AG09319 (cell line): ENCODE results near the gene EXTL1.

Experiments used
- DNase-seq: peaks from one replicate; pipeline ENCODE4 v3.0.0-alpha.2; 2010; ENCODE audit warnings: low read depth; ENCODE audit errors: extremely low read depth
- TF ChIP-seq, protein P1 (sequence below): IDR thresholded peaks from 2 replicates; pipeline ENCODE4 v1.5.1; 2011; ENCODE audit warnings: low read depth, mild to moderate bottlenecking, inconsistent platforms, low read length, moderate library complexity

EXTL1 gene

GRCh38 chr1:26032656-26033357, 11.2 kb downstream of the EXTL1 start:
- TF ChIP-seq, protein P1, sequence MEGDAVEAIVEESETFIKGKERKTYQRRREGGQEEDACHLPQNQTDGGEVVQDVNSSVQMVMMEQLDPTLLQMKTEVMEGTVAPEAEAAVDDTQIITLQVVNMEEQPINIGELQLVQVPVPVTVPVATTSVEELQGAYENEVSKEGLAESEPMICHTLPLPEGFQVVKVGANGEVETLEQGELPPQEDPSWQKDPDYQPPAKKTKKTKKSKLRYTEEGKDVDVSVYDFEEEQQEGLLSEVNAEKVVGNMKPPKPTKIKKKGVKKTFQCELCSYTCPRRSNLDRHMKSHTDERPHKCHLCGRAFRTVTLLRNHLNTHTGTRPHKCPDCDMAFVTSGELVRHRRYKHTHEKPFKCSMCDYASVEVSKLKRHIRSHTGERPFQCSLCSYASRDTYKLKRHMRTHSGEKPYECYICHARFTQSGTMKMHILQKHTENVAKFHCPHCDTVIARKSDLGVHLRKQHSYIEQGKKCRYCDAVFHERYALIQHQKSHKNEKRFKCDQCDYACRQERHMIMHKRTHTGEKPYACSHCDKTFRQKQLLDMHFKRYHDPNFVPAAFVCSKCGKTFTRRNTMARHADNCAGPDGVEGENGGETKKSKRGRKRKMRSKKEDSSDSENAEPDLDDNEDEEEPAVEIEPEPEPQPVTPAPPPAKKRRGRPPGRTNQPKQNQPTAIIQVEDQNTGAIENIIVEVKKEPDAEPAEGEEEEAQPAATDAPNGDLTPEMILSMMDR, result no peak
- DNase-seq, result no peak

GRCh38 chr1:26034504-26035202, 13.1 kb downstream of the EXTL1 start:
- TF ChIP-seq, protein P1, result no peak
- DNase-seq, result no peak

DNA sequence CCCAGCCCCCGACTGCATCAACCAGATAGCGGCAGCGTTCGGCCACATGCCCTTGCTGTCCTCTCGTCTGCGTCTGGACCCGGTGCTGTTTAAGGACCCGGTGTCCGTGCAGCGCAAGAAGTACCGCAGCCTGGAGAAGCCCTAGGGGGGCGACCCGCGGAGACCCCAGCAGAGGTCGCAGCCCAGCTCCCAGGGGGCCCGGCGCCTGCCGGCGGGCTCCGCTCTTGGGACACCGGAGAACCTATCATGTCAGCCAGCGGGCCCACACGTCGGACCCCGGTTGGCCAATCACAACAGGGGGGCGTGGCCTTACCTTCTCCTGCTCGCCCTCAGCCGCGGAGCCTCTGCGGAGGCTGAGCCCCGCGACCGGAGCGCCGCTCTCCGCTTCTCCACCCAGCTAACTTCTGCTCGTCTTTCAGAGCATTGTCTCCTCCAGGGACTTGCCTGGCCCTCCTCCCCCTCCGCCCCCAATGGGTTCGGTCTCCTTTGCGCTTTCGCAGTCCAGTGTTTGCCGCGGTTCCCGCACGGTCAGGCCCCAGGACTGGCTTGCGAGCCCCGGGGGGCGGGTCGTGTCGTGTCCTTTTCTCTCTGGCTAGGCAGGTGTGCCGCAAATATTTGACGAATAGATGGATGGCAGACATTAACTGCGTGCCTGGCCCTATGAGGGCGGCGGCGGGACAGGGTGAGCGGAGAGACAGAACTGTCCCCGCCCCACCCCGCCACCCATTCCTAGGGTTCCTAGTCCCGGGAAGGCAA, 13.8 kb downstream of the EXTL1 start:
- TF ChIP-seq, protein P1, result no peak
- peak; percentile 70 for DNase-seq

- DNase-seq, result peak; percentile 18
- TF ChIP-seq, protein P1, result peak; percentile 96
Measured at GRCh38 chr1:26035959-26036755, 14.6 kb downstream of the EXTL1 start.

DNA sequence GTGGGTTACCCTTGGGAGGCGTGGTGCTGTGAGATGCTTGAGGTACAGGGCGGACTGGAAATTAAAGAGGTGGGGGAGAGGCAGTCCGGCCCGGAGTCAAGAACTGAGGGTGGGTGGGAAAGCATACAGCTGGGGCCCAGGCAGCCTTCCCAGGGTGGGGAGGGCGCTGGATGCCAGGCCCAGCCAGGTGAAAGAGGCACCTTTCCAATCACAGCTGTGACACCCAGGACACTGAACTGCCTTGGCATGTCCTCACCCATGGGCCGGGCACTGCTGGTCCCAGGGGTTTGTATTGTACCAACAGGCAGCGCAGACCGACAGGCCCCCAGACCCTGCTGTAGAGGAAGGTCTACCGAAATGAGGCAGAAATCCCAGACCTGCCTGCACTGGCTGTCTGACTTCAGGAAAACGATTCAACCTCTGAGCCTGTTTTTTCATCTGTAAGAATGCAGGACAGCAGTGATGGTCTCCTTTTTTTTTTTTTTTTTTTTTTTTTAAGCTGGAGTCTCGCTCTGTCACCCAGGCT, 15.2 kb downstream of the EXTL1 start:
- TF ChIP-seq, protein P1, result no peak
- DNase-seq, result no peak

GRCh38 chr1:26037904-26038303, 16.3 kb downstream of the EXTL1 start:
- no peak for DNase-seq

More at GRCh38 chr1:26037904-26038303, 16.3 kb downstream of the EXTL1 start:
- TF ChIP-seq, protein P1, result no peak
